Measurements from ENCODE around the gene NIPAL3.

GRCh38 chr1:24417681-24418080 is 2.1 kb downstream of the NIPAL3 start:
- no peak for TF ChIP-seq CTCF (conservative IDR thresholded peaks at IDR 0.05; ENCODE audit: low read length)
- no peak for TF ChIP-seq EZH2phosphoT487 (IDR thresholded peaks at IDR 0.05; ENCODE audit: borderline replicate concordance, low read depth, low read length)
